Measurements from ENCODE around the gene WDR12. TPM values are rescaled to one million over a fixed set of nuclear protein-coding genes. Genes with fewer than 3 reads are reported as not detected.

WDR12 gene
- total RNA-seq, 4 donors from 2014 or later = 8.2 to 17.6 (median 12.8) TPM

DNA sequence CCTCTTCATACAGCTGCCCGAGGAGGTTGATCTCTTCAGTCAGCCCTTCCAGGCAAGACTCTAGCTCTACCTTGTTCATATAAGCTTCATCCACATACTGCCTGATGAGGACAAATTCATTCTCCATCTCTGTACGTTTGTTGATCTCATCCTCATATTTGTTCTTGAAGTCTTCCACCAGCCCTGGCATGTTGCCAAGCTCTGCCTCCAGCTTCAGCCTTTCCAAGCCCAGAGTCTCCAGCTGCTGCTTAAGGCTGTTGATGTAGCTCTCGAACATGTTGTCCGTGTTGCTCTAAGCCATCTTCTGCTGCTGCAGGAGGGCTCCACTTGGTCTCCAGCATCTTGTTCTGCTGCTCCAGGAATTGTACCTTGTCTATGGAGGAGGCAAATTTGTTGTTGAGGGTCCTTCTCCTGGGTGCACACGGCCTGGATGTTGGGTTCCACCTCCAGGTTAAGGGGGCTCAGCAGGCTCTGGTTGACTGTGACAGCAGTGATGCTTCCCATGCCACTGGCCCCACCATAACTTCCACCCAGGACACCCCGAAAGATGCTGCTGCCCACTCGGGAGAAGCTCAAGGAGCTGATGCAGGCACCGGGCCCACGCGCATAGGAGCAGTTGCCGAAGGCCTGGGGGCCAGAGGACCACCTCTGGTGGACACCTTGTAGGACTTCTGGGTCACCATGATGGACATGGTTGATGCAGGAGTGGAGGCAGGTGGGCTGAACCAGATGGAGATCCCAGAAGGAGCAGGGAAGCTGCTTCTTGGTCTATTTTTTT is 70.2 kb downstream of the WDR12 start:
- H3K4me1 ChIP-seq = no peaks in the 10 kb centered on the region
- intact Hi-C loops (cut with DNase I) = no loop called here
- TF ChIP-seq EP300 (IDR thresholded peaks at IDR 0.05) = no peak
- no peak for TF ChIP-seq POLR2AphosphoS5 (IDR thresholded peaks at IDR 0.05)
- no peak overlapping the region for H3K27ac ChIP-seq (replicated peaks in 1 of 4)
- no peaks in the 10 kb centered on the region for H3K36me3 ChIP-seq
- no peak for DNase-seq (ENCODE audit: extremely low spot score)
- H3K9me3 ChIP-seq = peaks cover 0 to 2% (median 0%) of the 10 kb centered on the region in 4 donors
- H3K4me3 ChIP-seq = no peak overlapping the region
- no peaks in the 10 kb centered on the region for H3K27me3 ChIP-seq
- WGBS = 94% methylated on average over 9 of the region's 11 CpGs

DNA sequence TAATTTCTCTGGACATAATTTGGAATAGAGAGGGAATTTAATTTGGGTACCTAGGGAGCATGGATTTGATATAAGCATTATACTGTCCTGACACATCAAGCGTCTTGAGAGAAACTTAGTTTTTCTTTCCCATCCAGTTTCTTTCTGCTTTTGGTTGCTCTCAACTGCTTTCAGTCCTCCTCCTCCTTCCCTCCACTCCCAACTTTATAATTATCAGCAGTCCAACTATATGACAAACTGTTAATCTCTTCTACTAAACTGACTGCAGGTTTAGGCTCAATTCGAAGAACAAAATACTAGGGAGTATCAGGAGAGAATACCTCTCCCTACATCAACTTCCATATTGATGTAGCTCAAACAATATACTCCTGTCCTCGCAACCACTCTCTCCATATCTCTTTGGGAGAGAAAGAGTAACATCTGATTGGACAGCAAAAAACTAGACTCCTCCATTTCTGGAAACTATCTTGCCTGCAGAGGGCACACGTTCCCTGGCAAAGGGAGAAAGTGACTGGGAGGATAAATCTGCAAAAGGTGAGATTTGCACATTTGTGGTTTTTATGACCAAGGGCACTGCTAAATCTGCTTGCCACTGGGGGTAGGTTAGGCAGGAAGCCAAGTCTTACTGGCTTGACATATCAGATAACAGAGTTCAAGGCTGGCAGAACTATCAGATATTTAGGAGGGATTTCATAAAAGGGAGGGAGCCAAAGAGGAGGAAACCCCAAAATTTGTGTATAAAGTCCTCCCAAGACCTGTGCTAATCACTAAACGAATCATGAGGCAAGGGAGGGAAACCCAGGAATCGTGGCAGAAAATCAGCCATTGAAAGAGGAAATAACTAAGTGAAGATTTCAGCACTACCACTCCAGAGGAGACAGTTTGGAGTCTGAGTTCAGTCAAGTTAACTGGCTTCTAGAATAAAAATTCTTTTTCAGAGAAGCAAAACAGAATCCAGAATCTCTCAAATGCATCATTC is 79.9 kb downstream of the WDR12 start:
- DNase-seq (ENCODE audit: extremely low spot score) = no peak
- no peaks in the 10 kb centered on the region for H3K9me3 ChIP-seq
- H3K4me1 ChIP-seq = peaks cover 0 to 8% (median 1%) of the 10 kb centered on the region in 4 donors
- intact Hi-C loops (cut with DNase I) = no loop called here
- H3K27ac ChIP-seq (replicated peaks in 1 of 4) = no peak overlapping the region
- no peaks in the 10 kb centered on the region for H3K36me3 ChIP-seq
- TF ChIP-seq POLR2A (IDR thresholded peaks at IDR 0.05; ENCODE audit: low read depth) = no peak
- TF ChIP-seq, protein P1, sequence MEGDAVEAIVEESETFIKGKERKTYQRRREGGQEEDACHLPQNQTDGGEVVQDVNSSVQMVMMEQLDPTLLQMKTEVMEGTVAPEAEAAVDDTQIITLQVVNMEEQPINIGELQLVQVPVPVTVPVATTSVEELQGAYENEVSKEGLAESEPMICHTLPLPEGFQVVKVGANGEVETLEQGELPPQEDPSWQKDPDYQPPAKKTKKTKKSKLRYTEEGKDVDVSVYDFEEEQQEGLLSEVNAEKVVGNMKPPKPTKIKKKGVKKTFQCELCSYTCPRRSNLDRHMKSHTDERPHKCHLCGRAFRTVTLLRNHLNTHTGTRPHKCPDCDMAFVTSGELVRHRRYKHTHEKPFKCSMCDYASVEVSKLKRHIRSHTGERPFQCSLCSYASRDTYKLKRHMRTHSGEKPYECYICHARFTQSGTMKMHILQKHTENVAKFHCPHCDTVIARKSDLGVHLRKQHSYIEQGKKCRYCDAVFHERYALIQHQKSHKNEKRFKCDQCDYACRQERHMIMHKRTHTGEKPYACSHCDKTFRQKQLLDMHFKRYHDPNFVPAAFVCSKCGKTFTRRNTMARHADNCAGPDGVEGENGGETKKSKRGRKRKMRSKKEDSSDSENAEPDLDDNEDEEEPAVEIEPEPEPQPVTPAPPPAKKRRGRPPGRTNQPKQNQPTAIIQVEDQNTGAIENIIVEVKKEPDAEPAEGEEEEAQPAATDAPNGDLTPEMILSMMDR (IDR thresholded peaks at IDR 0.05) = peak; percentile 40 to 56 (median 42)
- 34% methylated on average over 6 of the region's 6 CpGs for WGBS
- no peak overlapping the region for H3K4me3 ChIP-seq
- no peaks in the 10 kb centered on the region for H3K27me3 ChIP-seq

DNA sequence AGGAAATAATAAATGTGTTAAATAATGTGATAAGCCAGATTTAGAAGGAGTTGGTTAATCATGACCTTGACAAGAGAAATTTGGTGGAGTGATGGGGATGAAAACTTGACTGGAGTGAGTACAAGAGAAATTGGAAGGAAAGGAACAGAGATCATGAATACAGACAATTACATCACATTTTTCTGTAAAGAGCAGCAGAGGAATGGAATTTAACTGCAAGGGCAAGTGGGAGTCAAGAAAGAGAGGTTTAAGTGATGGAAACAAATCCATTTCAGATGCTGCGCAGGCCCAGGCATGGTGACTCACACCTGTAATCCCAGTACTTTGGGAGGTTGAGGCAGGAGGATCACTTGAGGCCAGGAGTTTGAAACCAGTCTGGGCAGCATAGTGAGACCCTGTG is 86.6 kb downstream of the WDR12 start:
- WGBS = 93% methylated on average over 1 of the region's 1 CpG

More for the DNA sequence above, 86.6 kb downstream of the WDR12 start:
- no peak for DNase-seq (ENCODE audit: extremely low spot score)
- Histone ChIP-seq H3K4me3 (no peak overlapping the region), H3K36me3 (peaks cover 0 to 5% (median 0%) of the 10 kb centered on the region in 4 donors), H3K4me1 (no peaks in the 10 kb centered on the region), H3K9me3 (no peaks in the 10 kb centered on the region), H3K27ac (replicated peaks in 1 of 4) (no peak overlapping the region), H3K27me3 (no peaks in the 10 kb centered on the region)
- TF ChIP-seq EP300 (IDR thresholded peaks at IDR 0.05) = no peak
- TF ChIP-seq POLR2AphosphoS5 (IDR thresholded peaks at IDR 0.05) = no peak
- TF ChIP-seq, protein P1 (IDR thresholded peaks at IDR 0.05) = no peak
- TF ChIP-seq POLR2A (IDR thresholded peaks at IDR 0.05; ENCODE audit: low read depth) = no peak
- intact Hi-C loops (cut with DNase I) = no loop called here

Other genes with a start within 250 kb of the WDR12 start
- gene ICA1L, start 39.9 kb downstream of the WDR12 start, total RNA-seq = 10 to 100 TPM in 2 of 4 donors, 1 to 10 TPM in 2; 9.6 to 14.4 (median 11.8) TPM
- 10 to 100 TPM in 3 of 4 donors, 1 to 10 TPM in 1; 8.0 to 16.6 (median 12.8) TPM for gene CARF, start 602 bp upstream of the WDR12 start, total RNA-seq
- gene NBEAL1, start 103.2 kb upstream of the WDR12 start, total RNA-seq = 10 to 100 TPM; 20.5 to 24.1 (median 23.1) TPM